GM12892 (cell line): Measurements from ENCODE around the gene FAM24A.

Experiments
- POLR2A ChIP-seq: IDR thresholded peaks from 2 replicates; pipeline ENCODE4 v1.6.1; 2011; ENCODE audit warnings: low read depth, low read length, control low read depth
- POLR2AphosphoS5 ChIP-seq: IDR thresholded peaks from 2 replicates; pipeline ENCODE4 v1.6.1; 2011; ENCODE audit warnings: low read depth, low read length, control low read depth
- TAF1 ChIP-seq: IDR thresholded peaks from 2 replicates; pipeline ENCODE4 v1.6.1; 2011; ENCODE audit warnings: low read depth, mild to moderate bottlenecking, control low read depth, low read length, borderline replicate concordance

DNA sequence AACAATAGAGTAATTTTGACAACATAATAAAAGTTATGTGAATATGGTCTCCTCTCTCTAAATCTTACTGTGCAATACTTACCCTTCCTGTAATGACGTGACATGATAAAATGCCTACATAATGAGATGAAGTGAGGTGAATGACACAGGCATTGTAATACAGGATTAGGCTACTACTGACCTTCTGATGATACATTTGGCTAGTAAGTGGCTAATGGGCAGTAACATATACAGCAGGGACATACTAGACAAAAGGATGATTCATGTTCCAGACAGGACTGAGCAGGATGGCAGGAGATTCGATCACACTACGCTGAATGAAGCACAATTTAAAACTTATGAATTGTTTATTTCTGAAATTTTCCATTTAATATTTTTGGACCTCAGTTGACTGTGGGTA, 38.9 kb downstream of the FAM24A start:
- TF ChIP-seq POLR2AphosphoS5: no peak
- TF ChIP-seq POLR2A: no peak
- no peak for TF ChIP-seq TAF1
